ENCODE measurements around the gene SNN.

SNN gene

DNA sequence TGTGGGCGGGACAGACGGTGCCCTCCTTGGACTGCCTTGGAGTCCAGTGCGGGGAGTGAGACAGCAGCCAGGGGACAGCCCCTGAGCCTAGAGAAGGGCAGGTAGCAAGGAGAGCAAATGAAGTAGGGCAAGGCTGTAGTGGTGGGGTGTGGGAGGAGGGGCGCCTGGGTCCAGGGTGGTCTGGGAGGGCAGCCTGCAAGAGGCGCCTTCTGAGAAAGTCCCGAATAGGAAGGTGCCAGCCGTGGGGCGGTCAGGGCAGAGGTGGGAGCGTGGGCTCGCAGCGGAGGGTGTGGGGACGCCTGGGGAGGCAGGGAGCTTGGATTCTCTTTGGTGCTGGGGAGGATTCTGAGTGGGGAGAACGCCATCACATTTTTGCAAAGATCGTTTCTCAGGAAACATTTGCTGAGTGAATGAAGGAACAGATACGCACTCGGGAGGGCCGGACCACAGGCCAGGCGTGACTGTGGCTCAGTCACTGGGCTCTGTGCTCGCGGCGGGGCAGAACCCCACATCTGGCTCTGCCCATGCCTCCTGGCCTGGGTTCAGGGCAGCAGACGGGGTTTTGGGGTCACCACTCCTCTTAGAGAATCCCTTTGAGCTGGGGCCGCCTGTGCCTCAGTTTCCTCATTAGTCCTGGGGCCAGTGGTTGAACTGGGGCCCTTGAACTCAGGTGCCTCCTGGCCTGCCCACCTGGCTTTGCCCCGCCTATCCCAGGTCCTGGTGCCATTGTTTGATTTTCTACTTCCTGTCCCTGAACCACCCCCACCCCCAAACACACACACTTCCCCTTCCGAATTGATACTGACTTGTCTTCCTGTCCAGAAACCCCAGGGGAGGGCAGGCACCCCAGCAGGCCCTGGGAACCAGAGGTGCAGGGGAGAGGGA, 4.2 kb downstream of the SNN start:
- H3K4me3 ChIP-seq (ENCODE audit: low read depth, low read length) = no peak overlapping the region
- TF ChIP-seq, protein P1, sequence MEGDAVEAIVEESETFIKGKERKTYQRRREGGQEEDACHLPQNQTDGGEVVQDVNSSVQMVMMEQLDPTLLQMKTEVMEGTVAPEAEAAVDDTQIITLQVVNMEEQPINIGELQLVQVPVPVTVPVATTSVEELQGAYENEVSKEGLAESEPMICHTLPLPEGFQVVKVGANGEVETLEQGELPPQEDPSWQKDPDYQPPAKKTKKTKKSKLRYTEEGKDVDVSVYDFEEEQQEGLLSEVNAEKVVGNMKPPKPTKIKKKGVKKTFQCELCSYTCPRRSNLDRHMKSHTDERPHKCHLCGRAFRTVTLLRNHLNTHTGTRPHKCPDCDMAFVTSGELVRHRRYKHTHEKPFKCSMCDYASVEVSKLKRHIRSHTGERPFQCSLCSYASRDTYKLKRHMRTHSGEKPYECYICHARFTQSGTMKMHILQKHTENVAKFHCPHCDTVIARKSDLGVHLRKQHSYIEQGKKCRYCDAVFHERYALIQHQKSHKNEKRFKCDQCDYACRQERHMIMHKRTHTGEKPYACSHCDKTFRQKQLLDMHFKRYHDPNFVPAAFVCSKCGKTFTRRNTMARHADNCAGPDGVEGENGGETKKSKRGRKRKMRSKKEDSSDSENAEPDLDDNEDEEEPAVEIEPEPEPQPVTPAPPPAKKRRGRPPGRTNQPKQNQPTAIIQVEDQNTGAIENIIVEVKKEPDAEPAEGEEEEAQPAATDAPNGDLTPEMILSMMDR (conservative IDR thresholded peaks at IDR 0.05; ENCODE audit: low read depth, low read length) = no peak
- DNase-seq (ENCODE audit: low read depth) = no peak

DNA sequence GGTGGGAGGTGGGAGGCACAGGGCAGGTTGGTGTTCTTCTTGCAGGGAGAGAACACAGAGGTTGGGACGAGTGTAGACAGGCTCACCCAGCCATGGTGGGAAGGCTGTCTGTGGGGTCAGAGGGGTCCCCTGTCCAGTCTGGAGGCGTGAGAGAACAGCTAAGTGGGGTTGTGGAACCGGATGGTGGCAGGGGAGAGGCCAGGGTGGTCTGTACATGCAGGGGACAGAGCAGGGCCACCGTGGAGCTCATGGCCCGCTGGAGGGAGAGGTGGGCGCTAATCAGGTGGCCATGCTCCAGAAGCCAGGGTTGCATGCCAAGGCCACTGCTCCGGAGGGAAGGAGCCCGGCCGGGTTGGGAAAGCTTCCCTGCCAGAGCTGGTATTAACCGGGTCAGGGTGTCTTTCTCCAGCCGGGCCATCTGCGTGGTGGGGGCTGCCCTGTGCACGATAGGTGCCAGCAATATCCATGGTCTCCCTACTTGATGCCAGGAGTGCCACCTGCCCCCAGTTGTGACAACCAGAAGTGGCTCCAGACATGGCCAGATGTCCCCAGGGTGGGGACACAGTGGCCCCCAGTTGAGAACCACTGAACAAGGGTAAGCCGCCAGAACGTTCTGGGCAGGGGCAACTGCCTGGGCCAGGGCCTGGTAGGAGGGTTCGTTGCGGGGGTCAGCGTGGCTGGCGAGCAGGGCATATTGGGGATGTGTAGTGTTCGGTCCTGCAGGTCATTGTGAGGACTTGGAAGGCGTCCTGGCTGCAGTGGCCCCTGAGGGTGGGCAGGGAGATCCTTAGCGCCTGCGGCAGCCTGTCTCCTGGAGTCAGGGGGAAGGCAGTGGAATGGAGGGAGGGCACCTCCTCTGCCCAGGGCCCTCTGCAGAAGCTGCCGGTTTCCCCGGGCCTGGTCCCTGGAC, 5.1 kb downstream of the SNN start:
- no peak for DNase-seq (ENCODE audit: low read depth)
- TF ChIP-seq, protein P1 (conservative IDR thresholded peaks at IDR 0.05; ENCODE audit: low read depth, low read length) = no peak
- no peak overlapping the region for H3K4me3 ChIP-seq (ENCODE audit: low read depth, low read length)

DNA sequence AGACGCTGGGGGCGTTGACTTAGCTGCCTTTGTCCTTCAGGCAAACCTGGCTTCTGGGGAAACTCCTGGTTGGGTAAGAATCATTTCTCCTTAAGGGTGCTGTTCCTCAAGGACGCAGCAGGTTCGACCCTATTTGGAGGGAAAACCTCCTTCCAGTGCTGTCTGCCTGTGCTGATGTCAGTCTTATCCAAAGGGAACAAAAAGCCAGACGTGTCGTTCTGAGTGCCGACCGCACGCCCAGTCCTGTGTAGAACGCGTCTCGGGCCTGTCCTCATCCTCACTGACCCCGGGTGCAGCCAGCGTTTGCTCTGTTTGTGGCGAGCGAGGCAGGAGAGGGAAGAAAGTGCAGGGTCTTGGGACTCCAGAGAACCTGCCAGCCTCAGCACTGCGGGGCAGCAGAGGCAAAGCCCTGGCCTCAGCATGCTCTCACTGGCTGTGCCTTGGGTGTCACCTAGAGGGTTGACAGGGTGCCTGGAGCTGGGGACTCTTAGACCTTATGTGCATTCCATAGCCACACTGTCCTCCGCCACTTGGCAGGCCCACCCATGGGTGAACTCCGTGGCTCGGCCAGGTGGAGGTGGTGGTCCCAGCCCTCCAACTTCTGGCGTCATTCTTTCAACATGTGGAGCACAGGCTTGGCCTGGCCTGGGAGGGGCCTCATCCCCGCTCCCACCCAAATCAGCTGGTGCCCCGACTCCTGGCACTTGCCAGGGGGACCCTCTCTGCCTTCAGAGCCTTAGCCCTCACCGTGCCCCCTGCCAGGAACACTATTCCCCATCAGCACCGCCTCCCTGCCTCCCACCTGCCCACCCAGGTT, 6.0 kb downstream of the SNN start:
- TF ChIP-seq, protein P1 (conservative IDR thresholded peaks at IDR 0.05; ENCODE audit: low read depth, low read length) = no peak
- no peak for DNase-seq (ENCODE audit: low read depth)
- no peak overlapping the region for H3K4me3 ChIP-seq (ENCODE audit: low read depth, low read length)

DNA sequence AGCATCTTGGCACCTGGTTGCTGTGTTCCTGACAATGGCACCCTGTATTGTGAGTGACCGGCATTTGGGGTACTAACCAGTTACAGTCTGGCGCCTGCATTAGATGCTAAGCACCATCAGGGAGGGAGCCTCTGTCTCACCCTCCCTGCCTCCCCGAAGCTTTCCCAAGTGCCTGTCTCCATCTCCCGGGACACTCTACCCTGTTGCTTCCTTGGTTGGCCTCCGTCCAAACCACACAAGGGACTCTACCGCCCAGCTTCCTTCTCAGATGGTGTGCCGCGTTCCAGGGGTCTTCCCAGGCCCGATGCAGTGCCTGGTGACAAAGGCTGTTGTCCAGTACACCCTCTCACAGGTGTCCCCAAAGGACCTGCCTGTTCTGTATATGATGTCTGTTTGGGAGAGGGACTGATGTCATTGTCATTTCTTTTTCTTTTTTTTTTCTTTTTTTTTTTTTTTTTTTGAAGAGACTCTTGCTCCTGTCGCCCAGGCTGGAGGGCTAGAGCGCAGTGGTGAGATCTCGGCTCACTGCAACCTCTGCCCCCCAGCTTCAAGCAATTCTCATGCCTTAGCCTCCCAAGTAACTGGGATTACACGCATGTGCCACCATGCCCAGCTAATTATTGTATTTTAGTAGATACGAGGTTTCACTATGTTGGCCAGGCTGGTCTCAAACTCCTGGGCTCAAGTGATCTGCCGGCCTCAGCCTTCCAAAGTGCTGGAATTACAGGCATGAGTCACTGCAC, 6.7 kb downstream of the SNN start:
- TF ChIP-seq, protein P1 (conservative IDR thresholded peaks at IDR 0.05; ENCODE audit: low read depth, low read length) = no peak
- DNase-seq (ENCODE audit: low read depth) = peak; percentile 45
- no peak overlapping the region for H3K4me3 ChIP-seq (ENCODE audit: low read depth, low read length)

DNA sequence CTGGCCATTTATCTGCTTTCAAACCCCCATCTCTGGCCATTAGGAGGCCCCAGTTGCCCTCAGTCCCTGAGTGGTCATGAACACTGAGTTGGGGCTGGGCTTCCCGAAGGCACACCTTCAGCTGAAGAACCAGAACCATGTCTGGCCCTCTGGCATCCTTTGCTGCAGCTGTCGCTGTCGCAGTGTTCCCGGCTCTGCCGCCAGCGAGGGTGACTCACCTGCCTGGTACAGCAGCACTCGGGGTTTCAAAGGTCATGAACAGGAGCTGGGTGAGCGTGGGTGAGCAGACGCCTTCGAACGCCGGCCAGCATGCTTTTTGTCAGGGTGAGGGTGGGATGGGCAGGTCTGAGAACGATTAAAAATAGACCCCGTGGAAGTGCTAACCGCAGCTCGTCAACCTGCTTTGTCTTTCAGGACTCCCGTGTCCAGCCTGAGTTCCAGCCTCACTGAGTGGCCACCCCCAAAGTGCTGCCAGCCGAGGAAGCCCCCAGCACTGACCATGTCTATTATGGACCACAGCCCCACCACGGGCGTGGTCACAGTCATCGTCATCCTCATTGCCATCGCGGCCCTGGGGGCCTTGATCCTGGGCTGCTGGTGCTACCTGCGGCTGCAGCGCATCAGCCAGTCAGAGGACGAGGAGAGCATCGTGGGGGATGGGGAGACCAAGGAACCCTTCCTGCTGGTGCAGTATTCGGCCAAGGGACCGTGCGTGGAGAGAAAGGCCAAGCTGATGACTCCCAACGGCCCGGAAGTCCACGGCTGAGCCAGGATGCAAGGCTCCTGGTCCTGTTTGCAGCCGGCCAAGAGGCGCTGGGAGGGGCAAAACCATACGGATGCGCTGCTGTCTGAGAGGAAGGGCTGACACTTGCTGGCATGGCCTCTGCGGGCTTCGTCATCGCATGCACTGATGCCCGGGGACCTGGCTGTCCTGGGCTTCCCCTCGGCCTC, 7.6 kb downstream of the SNN start:
- H3K4me3 ChIP-seq (ENCODE audit: low read depth, low read length) = no peak overlapping the region

More for the DNA sequence above, 7.6 kb downstream of the SNN start:
- DNase-seq (ENCODE audit: low read depth) = no peak
- TF ChIP-seq, protein P1 (conservative IDR thresholded peaks at IDR 0.05; ENCODE audit: low read depth, low read length) = no peak

Data from choroid plexus epithelial cell (primary cell).